GM12875 (cell line): ENCODE measurements around the gene STMND1.

Experiments
- H3K4me3 ChIP-seq: one replicate; pipeline ENCODE4 v1.5.1; 2011; ENCODE audit warnings: low read depth, low read length, control low read depth
- CTCF ChIP-seq: IDR thresholded peaks from 2 replicates; pipeline ENCODE4 v1.5.1; 2011; ENCODE audit warnings: low read depth, mild to moderate bottlenecking, control low read depth, inconsistent platforms, low read length, moderate library complexity, borderline replicate concordance; ENCODE audit not compliant: insufficient read depth

STMND1 gene

GRCh38 chr6:17098538-17098937 lies 3.3 kb upstream of the STMND1 start:
- no peak for TF ChIP-seq CTCF
- H3K4me3 ChIP-seq, result no peak overlapping the region

- TF ChIP-seq CTCF, result no peak
- no peak overlapping the region for H3K4me3 ChIP-seq
Measured at GRCh38 chr6:17099401-17100059, 2.3 kb upstream of the STMND1 start.

GRCh38 chr6:17100806-17101205 lies 1.0 kb upstream of the STMND1 start:
- no peak for TF ChIP-seq CTCF
- H3K4me3 ChIP-seq, result no peak overlapping the region

- H3K4me3 ChIP-seq, result no peak overlapping the region
- TF ChIP-seq CTCF, result no peak
Measured at GRCh38 chr6:17102258-17102870, 514 bp downstream of the STMND1 start.

- no peak overlapping the region for H3K4me3 ChIP-seq
- TF ChIP-seq CTCF, result no peak
Measured at GRCh38 chr6:17103715-17104114, 1.9 kb downstream of the STMND1 start.

- H3K4me3 ChIP-seq, result no peak overlapping the region
- TF ChIP-seq CTCF, result no peak
Measured at GRCh38 chr6:17107863-17108262, 6.0 kb downstream of the STMND1 start.
